ENCODE data around the gene GRAP2. TPM values are rescaled to one million over a fixed set of nuclear protein-coding genes. Genes with fewer than 3 reads are reported as not detected.

Gene GRAP2
- polyA plus RNA-seq, 1 donor (not counting 4 experiments of a cell fraction or from before 2014, with no cell fraction given) = not detected

- DNase-seq (ENCODE audit: low read depth, low spot score) (no peak), FAIRE-seq (no peak)
- Histone ChIP-seq H3K9me3 (ENCODE audit: control insufficient read depth, low read depth, low read length) (no peaks in the 10 kb centered on the region), H3K9me1 (ENCODE audit: control insufficient read depth, extremely low read depth, insufficient read depth, low read length) (no peaks in the 10 kb centered on the region), H3K27me3 (ENCODE audit: control insufficient read depth, extremely low read depth, insufficient read depth, low read length) (no peaks in the 10 kb centered on the region), H4K20me1 (ENCODE audit: control insufficient read depth, extremely low read depth, insufficient read depth, low read length) (no peaks in the 10 kb centered on the region), H3K4me2 (ENCODE audit: control insufficient read depth, extremely low read depth, insufficient read depth, low read depth, low read length) (no peak overlapping the region), H3K36me3 (ENCODE audit: control insufficient read depth in 2 of 2, extremely low read depth in 1 of 2, insufficient read depth in 2 of 2, low read length in 2 of 2) (no peaks in the 10 kb centered on the region), H3K9ac (ENCODE audit: control insufficient read depth, extremely low read depth, insufficient read depth, low read length) (no peak overlapping the region), H3K27ac (ENCODE audit: control insufficient read depth, insufficient read depth, low read length) (no peak overlapping the region), H3K4me1 (ENCODE audit: control insufficient read depth, extremely low read depth, insufficient read depth, low read length) (peaks cover 8% of the 10 kb centered on the region), H3K4me3 (ENCODE audit: control insufficient read depth in 2 of 3, extremely low read depth in 1 of 3, insufficient read depth in 2 of 3, low read depth in 1 of 3, low read length in 3 of 3) (no peak overlapping the region), H2AFZ (ENCODE audit: control insufficient read depth, low read length) (no peak overlapping the region), H3K79me2 (ENCODE audit: control insufficient read depth, insufficient read depth, low read length) (no peaks in the 10 kb centered on the region)
- dilution Hi-C loops (cut with MboI; ENCODE audit: extremely low pct_ligation_motif_present, low sequenced_read_pairs) = no loop called here
- no peak for TF ChIP-seq CTCF (optimal IDR thresholded peaks at IDR 0.05 in 1 of 3, IDR thresholded peaks at IDR 0.05 in 1 of 3, conservative IDR thresholded peaks at IDR 0.05 in 1 of 3; ENCODE audit: extremely low read depth in 1 of 3, insufficient read depth in 2 of 3, low read length in 3 of 3)
- no peak for TF ChIP-seq EZH2 (IDR thresholded peaks at IDR 0.05; ENCODE audit: low read length)
Observed at GRCh38 chr22:39923696-39924095, 22.8 kb downstream of the GRAP2 start.

- no peak for FAIRE-seq
- Histone ChIP-seq H3K9ac (ENCODE audit: control insufficient read depth, extremely low read depth, insufficient read depth, low read length) (no peak overlapping the region), H3K36me3 (ENCODE audit: control insufficient read depth in 2 of 2, extremely low read depth in 1 of 2, insufficient read depth in 2 of 2, low read length in 2 of 2) (no peaks in the 10 kb centered on the region), H3K4me1 (ENCODE audit: control insufficient read depth, extremely low read depth, insufficient read depth, low read length) (peaks cover 14% of the 10 kb centered on the region), H4K20me1 (ENCODE audit: control insufficient read depth, extremely low read depth, insufficient read depth, low read length) (no peaks in the 10 kb centered on the region), H2AFZ (ENCODE audit: control insufficient read depth, low read length) (no peak overlapping the region), H3K79me2 (ENCODE audit: control insufficient read depth, insufficient read depth, low read length) (no peaks in the 10 kb centered on the region), H3K4me3 (ENCODE audit: control insufficient read depth in 2 of 3, extremely low read depth in 1 of 3, insufficient read depth in 2 of 3, low read depth in 1 of 3, low read length in 3 of 3) (no peak overlapping the region), H3K4me2 (ENCODE audit: control insufficient read depth, extremely low read depth, insufficient read depth, low read depth, low read length) (no peak overlapping the region), H3K27me3 (ENCODE audit: control insufficient read depth, extremely low read depth, insufficient read depth, low read length) (no peaks in the 10 kb centered on the region), H3K27ac (ENCODE audit: control insufficient read depth, insufficient read depth, low read length) (no peak overlapping the region), H3K9me3 (ENCODE audit: control insufficient read depth, low read depth, low read length) (no peaks in the 10 kb centered on the region), H3K9me1 (ENCODE audit: control insufficient read depth, extremely low read depth, insufficient read depth, low read length) (no peaks in the 10 kb centered on the region)
- dilution Hi-C loops (cut with MboI; ENCODE audit: extremely low pct_ligation_motif_present, low sequenced_read_pairs) = no loop called here
- DNase-seq (ENCODE audit: low read depth, low spot score) = no peak
- TF ChIP-seq CTCF (optimal IDR thresholded peaks at IDR 0.05 in 1 of 3, IDR thresholded peaks at IDR 0.05 in 1 of 3, conservative IDR thresholded peaks at IDR 0.05 in 1 of 3; ENCODE audit: extremely low read depth in 1 of 3, insufficient read depth in 2 of 3, low read length in 3 of 3) = no peak
- TF ChIP-seq EZH2 (IDR thresholded peaks at IDR 0.05; ENCODE audit: low read length) = no peak
Observed at GRCh38 chr22:39924286-39924685, 23.4 kb downstream of the GRAP2 start.

All from keratinocyte (primary cell).